ENCODE results near the gene CD22. TPM values are rescaled to one million over a fixed set of nuclear protein-coding genes. Genes with fewer than 3 reads are reported as not detected.
"Not testable (repeated sequence)": the region's sequence is repeated elsewhere in the genome, so short reads cannot be mapped to it uniquely, and the experiment has no call there.

CD22 gene
- total RNA-seq, 1 donor = not detected

GRCh38 chr19:35365303-35365702, 36.3 kb downstream of the CD22 start:
- DNase-seq (ENCODE audit: low read depth) = no peak
- no peak overlapping the region for H3K4me3 ChIP-seq (ENCODE audit: low read depth, low read length)

GRCh38 chr19:35368378-35368777, 39.4 kb downstream of the CD22 start:
- DNase-seq (ENCODE audit: low read depth) = no peak
- no peak for TF ChIP-seq CTCF (IDR thresholded peaks at IDR 0.05; ENCODE audit: insufficient read depth, low read length)

More at GRCh38 chr19:35365303-35365702, 36.3 kb downstream of the CD22 start:
- TF ChIP-seq CTCF (IDR thresholded peaks at IDR 0.05; ENCODE audit: insufficient read depth, low read length) = no peak

GRCh38 chr19:35369522-35369921, 40.5 kb downstream of the CD22 start:
- TF ChIP-seq CTCF (IDR thresholded peaks at IDR 0.05; ENCODE audit: insufficient read depth, low read length) = no peak
- DNase-seq (ENCODE audit: low read depth) = no peak
- no peak overlapping the region for H3K4me3 ChIP-seq (ENCODE audit: low read depth, low read length)

More at GRCh38 chr19:35368378-35368777, 39.4 kb downstream of the CD22 start:
- no peak overlapping the region for H3K4me3 ChIP-seq (ENCODE audit: low read depth, low read length)

GRCh38 chr19:35370722-35371121, 41.7 kb downstream of the CD22 start, which contains the start of gene GPR42:
Gene GPR42, plus strand, starts transcription at chr19:35371068. Its CDS starts 292 bp downstream, at chr19:35371360.
- TF ChIP-seq CTCF (IDR thresholded peaks at IDR 0.05; ENCODE audit: insufficient read depth, low read length) = no peak
- no peak for DNase-seq (ENCODE audit: low read depth)
- no peak within 1 kb of the TSS for H3K4me3 ChIP-seq (ENCODE audit: low read depth, low read length)

GRCh38 chr19:35373492-35373891, 44.5 kb downstream of the CD22 start:
- DNase-seq (ENCODE audit: low read depth) = no peak
- TF ChIP-seq CTCF (IDR thresholded peaks at IDR 0.05; ENCODE audit: insufficient read depth, low read length) = no peak
- H3K4me3 ChIP-seq (ENCODE audit: low read depth, low read length) = no peak overlapping the region

GRCh38 chr19:35374031-35374430, 45.0 kb downstream of the CD22 start:
- DNase-seq (ENCODE audit: low read depth); H3K4me3 ChIP-seq (ENCODE audit: low read depth, low read length): not testable (repeated sequence)

GRCh38 chr19:35375505-35376307, 46.7 kb downstream of the CD22 start:
- TF ChIP-seq CTCF (IDR thresholded peaks at IDR 0.05; ENCODE audit: insufficient read depth, low read length) = no peak
- no peak for DNase-seq (ENCODE audit: low read depth)
- no peak overlapping the region for H3K4me3 ChIP-seq (ENCODE audit: low read depth, low read length)
